Keratinocyte (primary cell): Measurements from ENCODE around the gene B4GALT4.

Source experiments
- CTCF ChIP-seq, 3 experiments: IDR thresholded peaks in 1 of 3; conservative IDR thresholded peaks in 1 of 3; optimal IDR thresholded peaks in 1 of 3; 2 replicates in 2 of 3; 3 replicates in 1 of 3; pipeline versions ENCODE3 to v1.5.1; 2011; ENCODE audit warnings: low read length in 3 of 3, mild to moderate bottlenecking in 3 of 3, moderate library complexity in 2 of 3, control low read depth in 1 of 3, inconsistent platforms in 1 of 3; ENCODE audit not compliant: insufficient read depth in 2 of 3; ENCODE audit errors: extremely low read depth in 1 of 3
- EZH2 ChIP-seq: IDR thresholded peaks from one replicate; pipeline ENCODE4 v1.6.1; 2012; ENCODE audit warnings: inconsistent platforms, mild to moderate bottlenecking, low read length, moderate library complexity

- TF ChIP-seq EZH2 (no peak), CTCF (optimal IDR thresholded peaks at IDR 0.05 in 1 of 3, IDR thresholded peaks at IDR 0.05 in 1 of 3, conservative IDR thresholded peaks at IDR 0.05 in 1 of 3; ENCODE audit: extremely low read depth in 1 of 3, insufficient read depth in 2 of 3, low read length in 3 of 3) (no peak)
These were observed 64.6 kb downstream of the B4GALT4 start for GRCh38 chr3:119175872-119176756.
